OCI-LY7 (cell line): ENCODE results near the gene LCE1B. TPM values are rescaled to one million over a fixed set of nuclear protein-coding genes. Genes with fewer than 3 reads are reported as not detected.

ENCODE experiments used
- BruUV-seq: library from RNA; stranded (reverse); fragments of 400-500 nt; replicated peaks from 2 replicates; lab custom pipeline; 2021; lab: Mats Ljungman, UMichigan
- CTCF ChIA-PET: fragments of 300-600 bp; sonication (Branson Sonifier 250); formaldehyde crosslinking; loops from one replicate; lab custom pipeline; 2022; ENCODE audit warnings: antibody characterized with exemption; ENCODE audit not compliant: unreplicated experiment; lab: Charles Lee
- POLR2A ChIA-PET: fragments of 300-600 bp; sonication (Branson Sonifier 250); formaldehyde crosslinking; loops from one replicate; lab custom pipeline; 2022; ENCODE audit warnings: antibody characterized with exemption; lab: Charles Lee
- DNase-seq: peaks from one replicate; pipeline ENCODE4 v3.0.0-alpha.2; 2015; ENCODE audit warnings: low spot score
- H2AFZ ChIP-seq: fragments of 200-600 bp; sonication (generic), shearing (Covaris generic); 2 replicates; pipeline ENCODE4 v1.6.1; 2014; ENCODE audit warnings: mild to moderate bottlenecking, antibody characterized with exemption, low read length, moderate library complexity
- H3K27ac ChIP-seq: fragments of 200-600 bp; sonication (generic); 2 replicates; pipeline ENCODE4 v1.5.1; 2014; ENCODE audit warnings: mixed run types, low read depth, mild to moderate bottlenecking, moderate library complexity, low read length, inconsistent platforms; ENCODE audit not compliant: poor library complexity, severe bottlenecking
- H3K36me3 ChIP-seq: fragments of 200-600 bp; sonication (generic); 2 replicates; pipeline ENCODE4 v1.6.1; 2014; ENCODE audit warnings: mild to moderate bottlenecking, antibody characterized with exemption, low read length, moderate library complexity, mixed read lengths; ENCODE audit not compliant: insufficient read depth
- H3K4me1 ChIP-seq: fragments of 200-600 bp; sonication (generic); 2 replicates; pipeline ENCODE4 v1.5.1; 2014; ENCODE audit warnings: mild to moderate bottlenecking, low read length; ENCODE audit not compliant: insufficient read depth, poor library complexity, severe bottlenecking
- H3K4me2 ChIP-seq: fragments of 200-600 bp; sonication (generic); 2 replicates; pipeline ENCODE4 v1.6.1; 2014; ENCODE audit warnings: mild to moderate bottlenecking, low read length
- H3K4me3 ChIP-seq: fragments of 200-600 bp; sonication (generic); 2 replicates; pipeline ENCODE4 v1.5.1; 2014; ENCODE audit warnings: mild to moderate bottlenecking, low read depth, low read length; ENCODE audit not compliant: poor library complexity, severe bottlenecking
- H3K79me2 ChIP-seq: fragments of 200-600 bp; sonication (generic); 2 replicates; pipeline ENCODE4 v1.6.1; 2016; ENCODE audit warnings: low read depth, mild to moderate bottlenecking, low read length, moderate library complexity, mixed read lengths; ENCODE audit not compliant: insufficient read depth
- H3K9me2 ChIP-seq: fragments of 200-600 bp; sonication (generic); 2 replicates; pipeline ENCODE4 v1.6.1; 2016; ENCODE audit warnings: mild to moderate bottlenecking, low read length, mixed read lengths; ENCODE audit not compliant: insufficient read depth
- H3K9me3 ChIP-seq: fragments of 200-600 bp; sonication (generic); 2 replicates; pipeline ENCODE4 v1.6.1; 2014; ENCODE audit warnings: mild to moderate bottlenecking, mixed run types, low read length, mixed read lengths
- H4K20me1 ChIP-seq: fragments of 200-600 bp; sonication (generic); 2 replicates; pipeline ENCODE4 v1.6.1; 2014; ENCODE audit warnings: mild to moderate bottlenecking, antibody characterized with exemption, low read length, moderate library complexity, mixed read lengths; ENCODE audit not compliant: insufficient read depth
- CTCF ChIP-seq: fragments of 200-600 bp; sonication (generic); conservative IDR thresholded peaks from 2 replicates; pipeline ENCODE4 v1.5.1; 2014; ENCODE audit warnings: mild to moderate bottlenecking, antibody characterized with exemption, low read length, moderate library complexity, mixed read lengths
- EZH2phosphoT487 ChIP-seq: fragments of 200-600 bp; sonication (generic); IDR thresholded peaks from 2 replicates; pipeline ENCODE4 v1.6.1; 2018; ENCODE audit warnings: low read depth, borderline replicate concordance, mild to moderate bottlenecking, mixed run types, antibody characterized with exemption, low read length, moderate library complexity, mixed read lengths
- intact Hi-C: fragments of 100-400 bp; cut with micrococcal nuclease; formaldehyde crosslinking; loops from one replicate; pipeline ENCODE4 v1.10.0; 2022; ENCODE audit not compliant: unreplicated experiment
- total RNA-seq, 2 experiments: library from RNA; depleted of rRNA in 1 of 2; stranded (reverse); fragments of >200 nt in 1 of 2; shearing (Covaris generic) in 1 of 2; gene quantifications; 2 replicates each; pipeline ENCODE4 v1.2.3, GENCODE V29; 2014 to 2022

The LCE1B gene
- total RNA-seq, 2 experiments from 2014 or later: not detected

GRCh38 chr1:152824964-152825363 is 13.2 kb downstream of the LCE1B start:
- no peaks in the 10 kb centered on the region for H4K20me1 ChIP-seq
- no peak overlapping the region for H3K27ac ChIP-seq
- H2AFZ ChIP-seq: no peak overlapping the region
- H3K9me3 ChIP-seq: no peaks in the 10 kb centered on the region
- ChIA-PET POLR2A (interaction anchor here (0.7 kb wide), 1 partner anchor 1981 kb away, joined by 3 read pairs; no protein-coding TSS in a partner anchor), CTCF (no interaction called here)
- intact Hi-C loops: no loop called here
- H3K4me1 ChIP-seq: no peaks in the 10 kb centered on the region
- BruUV-seq: no TSS peak
- no peaks in the 10 kb centered on the region for H3K79me2 ChIP-seq
- no peak overlapping the region for H3K4me3 ChIP-seq
- no peak for DNase-seq
- H3K9me2 ChIP-seq: no peaks in the 10 kb centered on the region
- TF ChIP-seq EZH2phosphoT487: no peak
- TF ChIP-seq CTCF: no peak
- no peaks in the 10 kb centered on the region for H3K36me3 ChIP-seq
- H3K4me2 ChIP-seq: no peak overlapping the region

- intact Hi-C loops: no loop called here
- Histone ChIP-seq H3K4me3 (no peak within 1 kb of the TSS), H3K9me2 (no peaks in the 10 kb centered on the region), H3K79me2 (no peaks in the 10 kb centered on the region), H3K27ac (no peak within 1 kb of the TSS), H3K4me1 (no peaks in the 10 kb centered on the region), H4K20me1 (no peaks in the 10 kb centered on the region), H3K4me2 (no peak within 1 kb of the TSS), H3K9me3 (no peaks in the 10 kb centered on the region), H2AFZ (no peak within 1 kb of the TSS), H3K36me3 (no peaks in the 10 kb centered on the region)
- BruUV-seq: no TSS peak
- ChIA-PET POLR2A (no interaction called here), CTCF (no interaction called here)
- no peak for DNase-seq
- TF ChIP-seq EZH2phosphoT487 (no peak), CTCF (no peak)
Measured at GRCh38 chr1:152827173-152827572, 15.4 kb downstream of the LCE1B start, which contains the start of gene LCE1A. Gene LCE1A (plus strand): TSS chr1:152827473. CDS start chr1:152827473, 0 bp downstream.

GRCh38 chr1:152836870-152837269 is 25.1 kb downstream of the LCE1B start:
- no peak for TF ChIP-seq EZH2phosphoT487
- Histone ChIP-seq H2AFZ (no peak overlapping the region), H4K20me1 (no peaks in the 10 kb centered on the region), H3K79me2 (no peaks in the 10 kb centered on the region), H3K4me1 (no peaks in the 10 kb centered on the region), H3K9me3 (no peaks in the 10 kb centered on the region), H3K36me3 (no peaks in the 10 kb centered on the region), H3K9me2 (no peaks in the 10 kb centered on the region), H3K4me2 (no peak overlapping the region), H3K27ac (no peak overlapping the region), H3K4me3 (no peak overlapping the region)
- BruUV-seq: no TSS peak
- ChIA-PET CTCF (no interaction called here), POLR2A (no interaction called here)
- DNase-seq: no peak
- intact Hi-C loops: no loop called here
